ENCODE data around the gene EMP2. TPM values are rescaled to one million over a fixed set of nuclear protein-coding genes. Genes with fewer than 3 reads are reported as not detected.
"Not testable (repeated sequence)": the region's sequence is repeated elsewhere in the genome, so short reads cannot be mapped to it uniquely, and the experiment has no call there.

The EMP2 gene, protein sequence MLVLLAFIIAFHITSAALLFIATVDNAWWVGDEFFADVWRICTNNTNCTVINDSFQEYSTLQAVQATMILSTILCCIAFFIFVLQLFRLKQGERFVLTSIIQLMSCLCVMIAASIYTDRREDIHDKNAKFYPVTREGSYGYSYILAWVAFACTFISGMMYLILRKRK
- 56.7 and 61.8 TPM in 2 replicates for total RNA-seq (2014; rRNA removed)
- 64.0 TPM for polyA plus RNA-seq (2012)

DNA sequence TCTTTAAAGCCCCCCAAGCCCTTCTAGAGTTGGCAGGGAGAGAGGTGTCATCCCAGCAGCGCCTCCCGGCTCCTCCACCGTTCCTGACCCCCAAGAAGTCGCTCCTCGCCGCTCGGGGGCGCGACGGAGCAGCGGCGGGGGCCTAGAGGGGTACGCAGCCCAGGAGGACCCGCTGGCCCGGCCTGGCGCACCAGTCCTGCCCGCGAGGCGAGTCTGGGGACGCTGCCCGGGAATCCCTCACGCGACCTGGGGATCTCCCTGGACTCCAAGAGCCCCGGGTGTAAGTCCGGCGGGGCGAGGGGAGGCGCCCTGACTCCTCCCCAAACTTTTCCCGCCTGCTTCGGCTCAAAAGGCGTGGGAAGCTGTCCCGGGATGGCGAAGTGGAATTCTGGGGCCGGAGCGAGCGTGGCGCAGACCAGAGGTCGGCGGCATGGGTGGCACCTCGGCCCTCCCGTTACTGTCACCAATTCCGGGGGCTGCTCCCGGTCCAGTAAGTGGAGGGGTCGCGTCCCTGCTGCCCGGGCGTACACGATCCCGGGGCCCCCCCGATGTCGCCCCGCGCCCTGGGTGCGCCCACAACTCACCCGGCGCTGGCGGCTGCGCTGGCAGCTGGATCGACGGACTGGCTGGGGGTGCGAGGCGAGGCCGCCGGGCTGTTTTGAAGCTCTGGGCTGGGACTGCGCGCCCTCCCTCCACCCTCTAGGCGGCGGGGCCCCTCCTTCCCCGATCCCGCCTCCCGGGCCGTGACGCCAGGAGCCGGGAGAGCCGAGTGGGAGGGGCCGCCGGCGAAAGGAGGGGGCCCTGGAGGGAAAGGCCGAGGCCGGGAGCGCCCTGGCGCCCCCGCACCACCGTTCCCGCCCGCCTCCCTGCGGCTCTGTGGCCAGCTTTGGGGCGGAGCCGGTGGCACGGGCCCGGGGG, at the start of gene EMP2:
TSS of gene EMP2 (minus strand) at position 634 of the 918 bp plus-strand sequence. CDS start 32,981 bp downstream, outside the sequence.
- peak; percentile 76 for DNase-seq (ENCODE audit: low read depth)

DNA sequence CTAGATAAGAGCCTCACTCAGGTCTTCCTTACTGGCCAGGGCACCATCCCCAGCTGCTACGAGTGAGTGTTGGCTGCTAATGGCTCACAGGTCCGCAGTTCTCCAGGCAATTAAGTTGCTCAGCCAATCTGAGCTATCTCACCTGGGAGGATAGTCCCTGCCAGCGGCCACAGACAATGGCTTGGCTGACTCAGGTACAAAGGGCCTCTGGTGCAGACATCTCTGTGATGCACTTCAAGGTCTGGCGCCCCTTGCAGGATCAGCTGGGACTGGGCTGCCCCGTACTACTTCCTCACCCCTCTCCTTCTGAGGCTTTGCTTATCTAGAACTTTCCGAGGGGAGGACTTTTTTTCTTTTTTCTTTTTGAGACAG, 49.2 kb upstream of the EMP2 start:
- no peak for DNase-seq (ENCODE audit: low read depth)

DNA sequence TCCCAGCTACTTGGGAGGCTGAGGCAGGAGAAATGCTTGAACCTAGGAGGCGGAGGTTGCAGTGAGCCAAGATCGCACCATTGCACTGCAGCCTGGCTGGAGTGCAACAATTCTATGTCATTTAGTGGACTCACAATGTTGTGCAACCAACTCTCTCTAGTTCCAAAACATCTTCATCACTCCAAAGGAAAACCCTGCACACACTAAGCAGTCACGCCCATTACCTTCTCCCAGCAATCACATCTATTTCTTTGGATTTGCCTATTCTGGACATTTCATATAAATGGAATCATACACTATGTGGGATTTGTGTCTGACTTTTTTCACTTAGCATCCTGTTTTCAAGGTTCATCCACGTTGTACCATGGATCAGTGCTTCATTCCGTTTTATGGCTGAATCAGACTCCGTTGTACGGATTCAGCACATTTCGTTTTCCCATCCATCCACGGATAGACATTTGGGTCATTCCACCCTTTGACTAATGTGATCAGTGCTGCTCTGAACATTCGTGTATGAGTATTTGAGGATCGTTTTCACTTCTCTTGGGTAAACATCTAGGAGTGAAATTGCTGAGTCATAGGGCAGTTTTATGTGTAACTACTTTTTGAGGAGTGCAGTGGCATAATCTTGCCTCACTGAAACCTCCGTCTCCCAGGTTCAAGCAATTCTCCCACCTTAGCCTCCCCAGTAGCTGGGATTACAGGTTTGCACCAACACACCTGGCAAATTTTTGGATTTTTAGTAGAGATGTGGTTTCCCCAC, 45.4 kb upstream of the EMP2 start:
- DNase-seq (ENCODE audit: low read depth): peak; percentile 66

DNA sequence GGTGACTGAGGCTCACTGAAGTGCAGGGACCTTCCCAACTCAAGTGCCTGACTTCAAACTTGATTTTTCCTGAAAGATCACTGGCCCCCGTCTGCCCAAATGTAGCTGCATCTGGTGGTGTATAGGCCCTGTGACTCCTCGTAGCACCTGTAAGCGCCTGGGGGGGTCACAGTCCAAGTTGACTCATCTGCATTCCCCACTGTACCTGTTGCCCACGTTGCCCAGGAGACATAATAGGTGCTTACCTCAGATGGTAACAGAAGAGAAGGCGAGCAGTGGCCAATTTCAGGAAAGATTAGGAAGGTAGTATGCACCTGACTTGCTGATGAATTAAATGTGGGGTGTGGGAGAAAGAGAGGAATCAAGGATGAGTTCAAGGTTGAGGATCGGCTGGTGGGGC, 44.1 kb upstream of the EMP2 start:
- no peak for DNase-seq (ENCODE audit: low read depth)

DNA sequence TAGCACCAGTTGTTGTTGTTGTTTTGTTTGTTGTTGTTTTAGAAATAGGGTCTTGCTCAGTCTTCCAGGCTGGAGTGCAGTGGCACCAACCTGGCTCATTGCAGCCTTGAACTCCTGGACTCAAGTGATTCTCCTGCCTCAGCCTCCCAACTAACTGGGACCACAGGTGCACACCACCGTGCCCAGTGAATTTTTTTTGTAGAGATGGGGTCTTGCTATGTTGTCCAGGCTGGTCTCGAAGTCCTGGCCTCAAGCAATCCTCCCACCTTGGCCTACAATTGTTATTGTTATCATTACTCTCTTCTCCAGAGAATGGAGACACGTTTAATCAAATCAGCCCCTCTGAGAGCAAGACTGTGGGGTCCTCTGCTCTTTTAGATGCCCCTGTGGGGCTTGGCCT, 42.7 kb upstream of the EMP2 start:
- no peak for DNase-seq (ENCODE audit: low read depth)

DNA sequence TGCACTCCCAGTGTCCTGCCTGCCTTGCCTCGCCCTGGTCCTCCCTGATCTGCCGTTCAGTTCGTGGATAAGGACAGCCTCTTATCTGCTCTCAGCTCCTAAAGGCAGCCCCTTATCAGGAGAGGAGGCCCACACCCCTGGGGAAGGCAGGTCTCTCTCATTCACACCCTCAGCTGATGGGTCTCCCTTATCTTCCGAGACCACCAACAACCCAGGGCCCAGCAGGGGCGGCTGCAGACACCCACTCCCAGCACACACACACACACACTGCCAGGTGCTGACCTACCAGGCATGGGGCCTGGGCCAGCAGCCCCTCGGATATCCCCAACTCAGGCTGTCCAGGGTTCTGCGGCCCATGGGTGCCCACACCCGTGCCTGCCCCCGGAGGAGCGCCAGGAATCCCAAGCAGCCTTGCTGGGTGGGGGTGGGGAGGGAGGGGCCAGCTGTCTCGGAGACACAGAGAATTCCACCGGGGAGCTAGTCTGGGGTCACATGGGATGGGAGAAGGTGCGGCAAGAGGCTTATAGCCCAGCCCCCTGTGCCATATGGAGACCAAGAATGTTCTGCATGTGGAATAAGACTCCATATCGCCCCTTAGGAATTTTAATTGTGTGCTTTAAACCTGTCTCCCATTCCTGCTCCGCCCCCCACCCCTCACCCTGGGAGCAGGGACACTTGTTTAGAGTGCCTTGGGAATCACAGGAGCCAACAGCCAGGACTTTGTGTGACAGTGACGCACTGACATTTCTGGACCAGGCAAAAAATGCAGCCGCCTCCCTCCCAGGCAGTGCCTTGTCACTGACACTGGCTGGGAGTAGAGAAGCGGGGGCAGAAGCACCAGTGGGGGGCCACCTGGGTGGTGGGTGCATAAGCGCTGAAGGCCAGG, 41.9 kb upstream of the EMP2 start:
- DNase-seq (ENCODE audit: low read depth): no peak

DNA sequence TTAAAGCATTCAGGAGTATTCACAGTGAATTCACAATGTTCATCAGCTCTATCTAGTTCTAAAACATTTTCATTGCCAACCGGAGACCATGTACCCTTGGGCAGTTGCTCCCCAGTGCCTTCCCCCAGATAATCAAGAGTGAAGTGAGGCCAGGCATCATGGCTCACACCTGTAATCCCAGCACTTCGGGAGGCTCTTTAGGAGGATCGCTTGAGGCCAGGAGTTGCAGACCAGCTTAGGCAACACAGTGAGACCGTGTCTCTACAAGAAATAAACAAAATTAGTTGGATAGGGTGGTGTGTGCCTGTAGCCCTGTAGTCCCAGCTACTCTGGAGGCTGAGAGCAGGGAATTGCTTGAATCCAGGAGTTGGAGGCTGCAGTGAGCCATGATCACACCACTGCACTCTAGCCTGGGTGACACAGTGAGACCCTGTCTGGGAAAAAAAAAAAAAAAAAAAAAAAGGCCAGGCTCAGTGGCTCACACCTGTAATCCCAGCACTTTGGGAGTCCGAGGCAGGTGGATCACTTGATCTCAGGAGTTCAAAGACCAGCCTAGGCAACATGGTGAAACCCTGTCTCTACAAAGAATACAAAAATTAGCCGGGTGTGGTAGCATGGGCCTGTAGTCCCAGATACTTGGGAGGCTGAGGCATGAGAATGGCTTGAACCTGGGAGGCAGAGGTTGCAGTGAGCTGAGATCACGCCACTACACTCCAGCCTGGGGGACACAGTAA, 41.0 kb upstream of the EMP2 start:
- DNase-seq (ENCODE audit: low read depth): not testable (repeated sequence)

DNA sequence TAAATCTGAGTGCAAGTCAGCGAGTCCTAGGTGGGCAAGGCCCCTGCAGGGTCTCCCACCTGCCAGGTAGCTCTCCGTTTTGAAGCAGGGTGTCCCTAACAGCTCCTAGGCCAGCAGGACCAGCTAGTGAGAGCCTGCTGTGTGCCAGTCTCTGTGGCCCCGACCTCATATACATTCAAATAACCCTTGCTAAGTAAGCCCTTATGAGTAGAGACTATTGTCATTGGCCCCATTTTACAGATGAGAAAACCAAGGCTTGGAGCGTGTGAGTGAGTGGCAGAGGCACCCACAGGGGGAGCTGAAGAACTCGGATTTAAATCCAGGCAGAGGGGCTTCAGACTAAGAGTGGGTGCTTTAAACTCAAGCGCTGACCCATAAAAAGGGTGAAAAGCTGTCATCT, 39.7 kb upstream of the EMP2 start:
- no peak for DNase-seq (ENCODE audit: low read depth)

DNA sequence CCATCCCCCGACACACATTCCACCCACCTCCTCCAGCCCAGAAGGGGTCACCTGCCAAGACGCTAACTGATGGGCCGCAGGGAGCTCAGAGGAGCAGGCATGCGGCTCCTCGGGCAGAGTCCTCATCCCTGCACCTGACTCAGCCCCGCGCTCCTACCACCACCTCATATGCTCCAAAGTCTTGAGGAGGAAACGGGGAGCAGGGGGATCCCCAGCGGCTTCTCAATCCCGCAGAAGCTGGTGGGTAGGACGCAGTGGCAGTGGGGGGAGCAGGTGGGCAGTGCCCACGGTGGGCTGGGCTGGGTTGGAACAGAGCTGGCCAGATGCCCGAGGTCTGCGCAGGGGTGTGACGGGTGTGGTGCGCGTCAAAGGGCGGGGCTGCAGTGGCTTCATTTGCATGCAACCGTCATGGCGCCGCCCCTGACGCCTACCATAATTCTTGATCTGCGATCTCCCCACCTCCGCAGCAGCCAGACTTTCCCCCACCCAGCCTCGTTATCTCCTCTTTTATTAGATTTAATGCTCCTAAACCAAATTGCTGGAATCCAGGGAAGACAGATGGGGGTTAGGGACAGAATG, 39.0 kb upstream of the EMP2 start:
- no peak for DNase-seq (ENCODE audit: low read depth)

DNA sequence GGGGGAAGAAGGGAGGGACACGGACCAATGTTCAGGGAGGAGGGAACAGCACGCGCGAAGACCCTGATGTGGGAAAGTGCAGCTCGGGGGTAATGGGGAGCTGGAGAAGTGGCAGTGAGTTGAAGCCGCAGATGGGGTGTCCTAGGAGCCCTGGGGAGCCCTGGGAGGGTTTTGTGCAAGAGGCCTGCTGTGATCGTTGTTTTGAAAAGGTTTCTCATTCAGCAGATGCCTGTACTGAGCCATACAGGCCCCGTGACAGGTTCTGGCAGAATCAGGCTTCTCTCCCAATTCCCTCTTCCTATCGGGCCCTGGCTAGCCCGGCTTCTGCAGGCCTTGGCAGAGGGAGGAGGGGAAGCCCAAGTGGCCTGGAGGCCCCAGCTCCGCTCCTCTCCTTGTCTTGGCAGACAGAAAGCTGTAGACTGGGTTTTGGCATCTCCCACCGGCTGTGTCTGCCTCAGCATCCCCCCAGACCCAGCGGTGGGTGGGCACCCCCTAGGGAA, 38.4 kb upstream of the EMP2 start:
- no peak for DNase-seq (ENCODE audit: low read depth)

DNA sequence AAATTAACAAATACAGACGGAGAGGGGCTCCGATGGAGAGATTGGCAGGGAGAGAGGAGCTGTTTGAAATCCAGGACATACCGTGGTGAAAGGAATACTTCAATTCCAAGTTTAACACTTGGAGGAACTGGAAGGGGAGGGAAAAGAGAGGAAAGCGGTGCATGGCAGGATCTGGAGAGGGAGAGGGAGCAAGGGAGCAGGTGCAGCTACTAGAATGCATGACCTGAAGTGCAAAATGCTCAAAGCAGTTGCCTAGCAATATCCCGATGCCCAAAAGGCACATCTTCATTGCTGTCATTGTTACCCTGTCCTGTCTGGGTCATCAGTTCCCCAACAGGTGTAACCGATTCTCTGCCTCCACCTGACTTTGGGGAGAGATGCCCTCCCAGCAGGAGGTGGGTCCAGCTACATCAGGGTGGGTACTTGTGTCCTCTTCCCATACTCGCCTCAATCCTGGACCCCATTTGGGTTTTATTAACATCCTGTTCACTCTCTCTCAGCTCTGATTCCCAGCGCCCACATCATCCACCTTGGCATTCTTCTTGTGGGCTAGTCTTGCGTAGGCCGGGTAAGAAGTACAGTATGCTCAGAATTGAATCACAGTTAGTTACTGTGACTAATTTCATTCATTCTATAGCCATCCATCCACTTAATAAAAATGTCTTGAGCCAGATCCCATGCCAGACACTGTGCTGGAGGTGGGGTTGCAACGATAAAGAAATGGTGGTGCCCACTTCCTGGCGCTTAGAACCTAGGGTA, 37.4 kb upstream of the EMP2 start:
- no peak for DNase-seq (ENCODE audit: low read depth)

DNA sequence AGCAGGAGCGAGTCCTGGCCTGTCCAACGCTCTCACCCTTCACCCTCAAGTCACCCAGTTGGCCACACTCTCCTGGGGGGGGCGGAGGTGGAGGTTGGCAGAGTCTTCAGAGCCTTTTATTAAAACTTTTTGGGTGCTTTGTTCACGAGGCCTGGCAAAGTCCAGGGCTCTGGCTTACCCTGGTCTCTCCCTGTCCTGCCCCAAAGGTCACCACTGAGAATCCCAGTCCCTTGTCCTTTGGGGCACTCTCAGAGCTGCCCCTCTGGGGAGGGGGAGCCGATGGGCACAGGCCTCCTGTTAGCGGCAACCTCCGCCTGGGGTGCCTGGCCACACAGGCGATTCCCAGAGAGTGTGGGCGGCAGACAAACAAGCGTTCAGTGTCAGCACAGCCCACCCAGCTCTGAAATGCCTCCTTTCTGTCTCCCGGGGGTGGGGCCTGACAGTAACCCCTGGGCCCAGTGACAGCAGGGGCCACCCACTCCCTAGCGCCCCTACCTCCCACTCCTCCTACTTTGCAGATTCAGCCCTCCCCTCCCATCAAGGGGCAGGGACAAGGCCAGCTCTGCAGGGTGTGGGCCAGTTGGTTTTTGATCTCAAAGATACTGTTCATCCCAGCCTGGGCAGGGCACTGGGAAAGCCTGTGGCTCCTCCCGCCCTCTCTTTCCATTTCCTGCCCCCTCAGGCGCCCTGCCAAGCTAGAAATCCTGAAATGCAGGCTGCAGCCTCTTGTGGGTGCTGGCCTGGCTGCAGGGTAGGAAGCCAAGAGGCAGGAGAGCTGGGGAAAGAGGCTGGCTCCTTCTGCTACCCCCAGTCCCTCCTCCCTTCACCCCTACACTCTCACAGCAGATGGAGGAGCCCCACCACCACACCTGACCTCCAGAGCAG, 36.6 kb upstream of the EMP2 start:
- peak; percentile 42 for DNase-seq (ENCODE audit: low read depth)

DNA sequence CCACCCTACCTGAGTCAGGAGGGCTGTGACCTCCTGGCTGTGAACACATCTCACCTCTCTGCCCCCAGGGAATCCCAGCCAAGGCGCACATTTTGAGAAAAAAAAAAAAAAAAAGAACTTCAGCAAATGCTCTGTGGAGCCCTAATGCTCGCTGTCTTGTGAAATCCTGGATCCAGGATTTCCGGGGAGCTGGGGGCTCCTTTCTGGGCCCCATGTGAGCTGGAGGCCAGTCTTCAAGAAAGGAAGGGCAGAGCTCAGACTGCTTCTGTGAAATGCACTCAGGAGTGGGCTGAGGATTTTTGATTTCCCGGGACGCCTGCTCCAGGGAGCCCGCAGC, 36.0 kb upstream of the EMP2 start:
- no peak for DNase-seq (ENCODE audit: low read depth)

DNA sequence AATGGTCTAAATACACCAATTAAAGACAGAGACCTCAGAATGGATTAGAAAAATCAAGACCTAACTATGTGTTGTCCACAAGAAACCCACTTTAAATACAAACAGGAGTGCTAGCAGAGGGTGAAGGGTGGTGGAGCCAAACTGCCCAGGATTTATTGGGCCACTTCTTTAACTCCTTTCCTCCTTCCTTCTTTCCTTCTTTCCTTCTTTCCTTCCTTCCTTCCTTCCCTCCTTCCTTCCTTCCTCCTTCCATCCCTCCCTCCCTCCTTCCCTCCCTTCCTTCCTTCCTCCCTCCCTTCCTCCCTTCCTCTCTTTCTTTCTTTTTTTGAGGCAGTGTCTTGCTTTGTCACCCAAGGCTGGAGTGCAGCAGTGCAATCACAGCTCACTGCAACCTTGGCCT, 34.3 kb upstream of the EMP2 start:
- no peak for DNase-seq (ENCODE audit: low read depth)

DNA sequence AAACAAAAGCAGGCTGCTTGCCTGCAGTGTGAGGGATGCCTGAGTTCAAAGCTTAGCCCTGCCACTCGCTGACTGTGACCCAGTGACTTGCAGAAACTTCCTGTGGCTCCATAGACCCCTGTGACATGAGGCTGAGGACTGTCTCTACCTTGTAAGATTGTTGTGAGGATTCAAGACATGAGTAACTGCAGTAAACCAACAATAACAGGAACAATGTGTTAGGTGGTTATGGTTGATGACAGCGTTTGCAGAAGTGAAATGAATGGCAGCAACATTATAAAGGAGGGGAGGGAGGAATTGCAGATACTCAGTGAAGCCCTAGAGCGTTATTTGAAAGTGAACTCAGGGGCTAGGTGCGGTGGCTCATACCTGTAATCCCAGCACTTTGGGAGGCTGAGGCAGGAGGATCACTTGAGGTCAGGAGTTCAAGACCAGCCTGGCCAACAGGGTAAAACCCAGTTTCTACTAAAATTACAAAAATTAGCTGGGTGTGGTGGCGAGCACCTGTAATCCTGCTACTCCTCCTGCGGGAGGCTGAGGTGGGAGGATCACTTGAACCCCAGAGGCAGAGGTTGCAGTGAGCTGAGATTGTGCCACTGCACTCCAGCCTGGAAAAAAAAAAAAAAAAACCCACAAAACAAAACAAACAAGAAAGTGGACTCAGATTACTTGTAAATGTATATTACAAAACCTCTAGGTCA, 33.5 kb upstream of the EMP2 start:
- no peak for DNase-seq (ENCODE audit: low read depth)

DNA sequence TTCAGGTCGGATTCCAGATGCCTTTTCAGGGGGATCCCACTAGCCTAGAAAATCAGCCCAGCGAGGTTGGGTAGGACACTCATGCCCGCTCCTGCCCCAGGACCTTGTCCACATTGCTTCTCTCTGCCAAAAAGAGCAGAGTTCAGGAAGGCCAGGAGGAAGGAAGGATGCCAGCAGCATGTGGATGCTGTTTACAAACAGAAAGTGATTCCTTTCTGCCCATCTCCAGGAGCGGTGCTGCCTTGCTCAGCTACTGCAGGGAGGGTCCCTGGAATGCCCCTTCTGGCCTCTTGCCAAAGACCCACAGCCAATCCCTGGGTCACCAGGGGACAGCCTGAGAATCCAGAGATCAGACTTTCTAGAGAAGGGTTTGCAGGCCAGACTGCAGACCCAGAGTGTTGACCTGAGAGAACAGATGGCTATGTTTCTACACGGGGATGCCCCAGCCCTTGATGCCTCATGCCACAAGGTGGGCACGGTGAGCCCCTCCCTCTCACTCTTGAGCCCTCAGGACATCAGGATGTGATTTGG, 32.3 kb upstream of the EMP2 start:
- no peak for DNase-seq (ENCODE audit: low read depth)

DNA sequence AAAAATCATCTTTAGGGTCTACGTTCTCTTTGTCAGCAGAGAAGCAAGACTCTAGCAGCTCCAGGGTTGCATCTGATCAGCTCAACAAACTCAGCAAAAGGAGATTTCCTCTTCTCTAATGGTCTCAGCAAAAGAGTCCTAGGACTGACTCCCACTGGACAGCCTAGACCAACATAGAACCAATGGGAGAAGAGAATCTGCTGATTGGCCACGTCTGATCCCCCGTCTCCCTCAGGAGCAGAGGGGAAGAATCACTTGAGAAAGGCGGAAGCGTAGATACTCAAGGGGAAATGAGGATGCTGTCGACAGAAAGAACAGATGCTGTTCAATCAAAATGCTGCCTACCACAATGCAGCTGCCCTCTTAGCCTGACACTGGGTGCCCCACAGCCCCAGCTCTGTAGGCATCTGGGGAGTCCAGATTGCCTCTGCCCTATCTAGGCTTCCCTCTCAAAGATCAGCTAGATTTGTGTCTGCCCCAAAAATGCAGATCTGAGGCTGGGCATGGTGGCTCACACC, 31.5 kb upstream of the EMP2 start:
- DNase-seq (ENCODE audit: low read depth): no peak

Measured in LHCN-M2 (cell line).